CD14-positive monocyte (primary cell): ENCODE data around the gene HDAC8. TPM values are rescaled to one million over a fixed set of nuclear protein-coding genes. Genes with fewer than 3 reads are reported as not detected.

Experiments used
- DNase-seq, 3 donors: peaks; one replicate each; pipeline ENCODE4 v3.0.0-alpha.2; 2011 to 2022
- H2AFZ ChIP-seq: 2 replicates; pipeline ENCODE4 v1.6.0; 2012; ENCODE audit warnings: mild to moderate bottlenecking, low read depth, low read length, inconsistent platforms; ENCODE audit not compliant: insufficient read depth, poor library complexity, severe bottlenecking
- H3K27ac ChIP-seq, 2 donors: 1 replicate in 1 of 2; 2 replicates in 1 of 2; pipeline ENCODE4 v1.5.1; 2012 to 2013; ENCODE audit warnings: low read length in 2 of 2, control low read depth in 1 of 2, inconsistent platforms in 1 of 2, low read depth in 1 of 2, mild to moderate bottlenecking in 1 of 2
- H3K27me3 ChIP-seq, 2 donors: one replicate each; pipeline versions ENCODE4 v1.6.0 to v1.6.1; 2011 to 2013; ENCODE audit warnings: low read length in 2 of 2; ENCODE audit not compliant: control insufficient read depth in 2 of 2, insufficient read depth in 2 of 2
- H3K36me3 ChIP-seq, 2 donors: replicated peaks in 1 of 2; 1 replicate in 1 of 2; 2 replicates in 1 of 2; pipeline versions ENCODE4 v1.5.1 to v1.6.1; 2012 to 2013; ENCODE audit warnings: low read length in 2 of 2, control low read depth in 1 of 2, inconsistent platforms in 1 of 2, mild to moderate bottlenecking in 1 of 2; ENCODE audit not compliant: insufficient read depth in 2 of 2, control insufficient read depth in 1 of 2
- H3K4me1 ChIP-seq, 2 donors: 1 replicate in 1 of 2; 2 replicates in 1 of 2; pipeline versions ENCODE4 v1.5.1 to v1.6.1; 2012 to 2013; ENCODE audit warnings: low read length in 2 of 2, control low read depth in 1 of 2, inconsistent platforms in 1 of 2, mild to moderate bottlenecking in 1 of 2, moderate library complexity in 1 of 2; ENCODE audit not compliant: insufficient read depth in 2 of 2, control insufficient read depth in 1 of 2
- H3K4me2 ChIP-seq: replicated peaks from 2 replicates; pipeline ENCODE3; 2012; ENCODE audit warnings: low read length, moderate library complexity, mild to moderate bottlenecking; ENCODE audit not compliant: poor library complexity, severe bottlenecking; ENCODE audit errors: extremely low read depth
- H3K4me3 ChIP-seq, 3 experiments: fragments of 200-600 bp in 1 of 3; sonication (generic) in 1 of 3; replicated peaks in 1 of 3; 1 replicate in 2 of 3; 2 replicates in 1 of 3; pipeline ENCODE4 v1.5.1; 2011 to 2013; ENCODE audit warnings: low read length in 3 of 3, mild to moderate bottlenecking in 3 of 3, control low read depth in 2 of 3, low read depth in 2 of 3, inconsistent platforms in 1 of 3, moderate library complexity in 1 of 3
- H3K79me2 ChIP-seq: 2 replicates; pipeline ENCODE4 v1.6.0; 2012; ENCODE audit warnings: mild to moderate bottlenecking, control low read depth, inconsistent platforms, low read length, moderate library complexity; ENCODE audit not compliant: insufficient read depth
- H3K9ac ChIP-seq: 2 replicates; pipeline ENCODE4 v1.6.0; 2017; ENCODE audit warnings: low read length, mild to moderate bottlenecking; ENCODE audit not compliant: insufficient read depth, poor library complexity, severe bottlenecking
- H3K9me3 ChIP-seq, 2 donors: replicated peaks in 1 of 2; 1 replicate in 1 of 2; 2 replicates in 1 of 2; pipeline versions ENCODE4 v1.5.1 to v1.6.1; 2012 to 2013; ENCODE audit warnings: low read length in 2 of 2, control low read depth in 1 of 2; ENCODE audit not compliant: control insufficient read depth in 1 of 2, insufficient read depth in 1 of 2
- H4K20me1 ChIP-seq: 2 replicates; pipeline ENCODE4 v1.6.0; 2012; ENCODE audit warnings: mild to moderate bottlenecking, low read length, control low read depth, moderate library complexity; ENCODE audit not compliant: insufficient read depth
- H3K27ac Mint-ChIP-seq, 7 donors: one replicate each; pipeline ENCODE4 v1.8.0; 2020; ENCODE audit warnings: mild to moderate bottlenecking in 7 of 7, mixed read lengths in 7 of 7, moderate library complexity in 6 of 7, inconsistent platforms in 2 of 7
- H3K27me3 Mint-ChIP-seq, 3 donors: one replicate each; pipeline ENCODE4 v1.8.0; 2021 to 2022; ENCODE audit warnings: low read depth in 3 of 3, mild to moderate bottlenecking in 3 of 3, mixed read lengths in 3 of 3, moderate library complexity in 3 of 3, inconsistent platforms in 1 of 3
- H3K36me3 Mint-ChIP-seq, 2 donors: one replicate each; pipeline ENCODE4 v1.8.0; 2020; ENCODE audit warnings: mixed read lengths in 2 of 2, inconsistent platforms in 1 of 2, mild to moderate bottlenecking in 1 of 2
- H3K4me1 Mint-ChIP-seq: one replicate; pipeline ENCODE4 v1.8.0; 2020; ENCODE audit warnings: mild to moderate bottlenecking, mixed read lengths
- H3K4me3 Mint-ChIP-seq, 2 donors: one replicate each; pipeline ENCODE4 v1.8.0; 2020; ENCODE audit warnings: mild to moderate bottlenecking in 2 of 2, mixed read lengths in 2 of 2, moderate library complexity in 1 of 2
- H3K9me3 Mint-ChIP-seq, 7 donors: one replicate each; pipeline ENCODE4 v1.8.0; 2020 to 2022; ENCODE audit warnings: mixed read lengths in 7 of 7, mild to moderate bottlenecking in 6 of 7, moderate library complexity in 6 of 7, inconsistent platforms in 2 of 7
- whole genome bisulfite sequencing: methylation state at CpG from one replicate; pipeline ENCODE4 v1.1.5; 2013; ENCODE audit warnings: missing lambda C conversion rate; ENCODE audit not compliant: insufficient coverage; 5-methylcytosine and 5-hydroxymethylcytosine counted together
- intact Hi-C, 2 donors: fragments of 100-400 bp; cut with micrococcal nuclease; formaldehyde crosslinking; loops; one replicate each; pipeline versions ENCODE4 v1.15.0 to v1.15.1; 2023
- polyA plus RNA-seq, 3 donors: library from polyadenylated mRNA; depleted of rRNA in 1 of 3; unstranded in 2 of 3; stranded (reverse) in 1 of 3; fragments of 300-500 nt in 2 of 3; fragments of >200 nt in 1 of 3; fragmentation: Illumina TruSeq in 2 of 3; gene quantifications; 1 replicate in 2 of 3; 2 replicates in 1 of 3; pipeline ENCODE4 v1.2.3, GENCODE V29; 2012 to 2021
- TF ChIP-seq, protein P1 (sequence below): fragments of 200-600 bp; IDR thresholded peaks from one replicate; pipeline ENCODE4 v1.8.0; 2022; ENCODE audit warnings: antibody characterized with exemption, mild to moderate bottlenecking

The HDAC8 gene
- polyA plus RNA-seq, 3 donors: 14.3 to 22.9 (median 20.5) TPM

DNA sequence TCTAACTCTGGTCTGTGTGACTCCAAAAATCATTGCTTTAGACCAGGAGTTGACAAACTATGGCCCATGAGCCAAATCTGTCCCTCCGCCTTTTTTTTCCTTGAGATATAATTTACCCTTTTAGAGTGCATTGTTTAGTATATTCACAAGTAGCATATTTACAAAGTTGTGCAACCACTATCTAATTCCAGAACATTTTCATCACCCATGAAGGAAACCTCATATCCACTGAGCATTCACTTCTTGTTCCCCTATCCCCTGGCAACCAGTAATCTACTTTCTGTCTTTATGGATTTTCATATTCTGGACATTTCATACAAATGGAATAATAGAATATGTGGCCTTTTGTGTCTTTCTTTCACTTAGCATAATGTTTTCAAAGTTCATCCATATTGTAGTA, 199.5 kb downstream of the HDAC8 start:
- H3K27me3 Mint-ChIP-seq: peaks cover 0 to 2% (median 0%) of the 10 kb centered on the region in 3 donors
- peaks cover 3% of the 10 kb centered on the region for H3K4me1 Mint-ChIP-seq
- TF ChIP-seq, protein P1, sequence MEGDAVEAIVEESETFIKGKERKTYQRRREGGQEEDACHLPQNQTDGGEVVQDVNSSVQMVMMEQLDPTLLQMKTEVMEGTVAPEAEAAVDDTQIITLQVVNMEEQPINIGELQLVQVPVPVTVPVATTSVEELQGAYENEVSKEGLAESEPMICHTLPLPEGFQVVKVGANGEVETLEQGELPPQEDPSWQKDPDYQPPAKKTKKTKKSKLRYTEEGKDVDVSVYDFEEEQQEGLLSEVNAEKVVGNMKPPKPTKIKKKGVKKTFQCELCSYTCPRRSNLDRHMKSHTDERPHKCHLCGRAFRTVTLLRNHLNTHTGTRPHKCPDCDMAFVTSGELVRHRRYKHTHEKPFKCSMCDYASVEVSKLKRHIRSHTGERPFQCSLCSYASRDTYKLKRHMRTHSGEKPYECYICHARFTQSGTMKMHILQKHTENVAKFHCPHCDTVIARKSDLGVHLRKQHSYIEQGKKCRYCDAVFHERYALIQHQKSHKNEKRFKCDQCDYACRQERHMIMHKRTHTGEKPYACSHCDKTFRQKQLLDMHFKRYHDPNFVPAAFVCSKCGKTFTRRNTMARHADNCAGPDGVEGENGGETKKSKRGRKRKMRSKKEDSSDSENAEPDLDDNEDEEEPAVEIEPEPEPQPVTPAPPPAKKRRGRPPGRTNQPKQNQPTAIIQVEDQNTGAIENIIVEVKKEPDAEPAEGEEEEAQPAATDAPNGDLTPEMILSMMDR: no peak
- no peak overlapping the region for H3K9ac ChIP-seq
- H3K9me3 Mint-ChIP-seq: no peaks in the 10 kb centered on the region
- intact Hi-C loops: no loop called here
- no peaks in the 10 kb centered on the region for H4K20me1 ChIP-seq
- H3K27ac ChIP-seq: no peak overlapping the region
- H2AFZ ChIP-seq: no peak overlapping the region
- no peak overlapping the region for H3K4me2 ChIP-seq
- H3K27me3 ChIP-seq: no peaks in the 10 kb centered on the region
- H3K36me3 ChIP-seq: no peaks in the 10 kb centered on the region
- no peak overlapping the region for H3K4me3 ChIP-seq
- whole genome bisulfite sequencing: no CpG with 5 or more reads among the region's 1 CpG
- H3K79me2 ChIP-seq: no peaks in the 10 kb centered on the region
- no peak for DNase-seq
- H3K4me1 ChIP-seq: no peaks in the 10 kb centered on the region
- no peak overlapping the region for H3K4me3 Mint-ChIP-seq
- H3K27ac Mint-ChIP-seq: no peak overlapping the region
- H3K9me3 ChIP-seq: no peaks in the 10 kb centered on the region
- H3K36me3 Mint-ChIP-seq: peaks cover 8% of the 10 kb centered on the region in 2 donors

DNA sequence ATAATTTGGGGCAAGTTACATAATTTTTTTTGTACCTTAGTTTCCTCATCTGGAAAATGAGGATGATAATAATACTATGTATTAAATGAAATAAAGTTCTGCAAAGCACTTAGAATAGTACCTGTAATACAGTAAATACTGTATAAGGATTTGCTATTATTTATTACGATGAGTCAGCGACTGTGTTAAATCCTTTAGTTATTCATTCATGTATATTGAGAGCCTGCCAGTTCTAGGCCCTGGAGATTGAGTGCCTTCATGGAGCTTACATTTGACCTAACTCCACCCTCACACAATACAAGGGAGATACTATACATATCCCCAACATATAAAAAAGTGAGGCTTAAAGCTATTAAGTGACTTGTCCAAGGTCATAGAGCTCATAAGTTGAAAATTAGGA, 199.9 kb downstream of the HDAC8 start:
- H3K9ac ChIP-seq: no peak overlapping the region
- H3K4me3 ChIP-seq: no peak overlapping the region
- Mint-ChIP-seq H3K27ac (no peak overlapping the region), H3K36me3 (peaks cover 8% of the 10 kb centered on the region in 2 donors), H3K4me1 (peaks cover 3% of the 10 kb centered on the region), H3K4me3 (no peak overlapping the region), H3K9me3 (no peaks in the 10 kb centered on the region), H3K27me3 (peaks cover 0 to 2% (median 0%) of the 10 kb centered on the region in 3 donors)
- no peaks in the 10 kb centered on the region for H3K9me3 ChIP-seq
- no peaks in the 10 kb centered on the region for H4K20me1 ChIP-seq
- H3K79me2 ChIP-seq: no peaks in the 10 kb centered on the region
- H3K36me3 ChIP-seq: no peaks in the 10 kb centered on the region
- WGBS: no CpG with 5 or more reads among the region's 2 CpGs
- H3K27ac ChIP-seq: no peak overlapping the region
- intact Hi-C loops: no loop called here
- TF ChIP-seq, protein P1: no peak
- no peak overlapping the region for H3K4me2 ChIP-seq
- no peaks in the 10 kb centered on the region for H3K4me1 ChIP-seq
- no peaks in the 10 kb centered on the region for H3K27me3 ChIP-seq
- no peak for DNase-seq
- H2AFZ ChIP-seq: no peak overlapping the region
